Omental fat pad (tissue), 4 donors: ENCODE results near the gene ITGB7. TPM values are rescaled to one million over a fixed set of nuclear protein-coding genes. Genes with fewer than 3 reads are reported as not detected.

Experiments used
- ATAC-seq: fragments of 150-250 bp; one replicate; pipeline ENCODE4 v1.9.1; 2016; ENCODE audit warnings: mild to moderate bottlenecking, moderate library complexity; ENCODE audit not compliant: low FRiP score
- DNase-seq: peaks from one replicate; pipeline ENCODE4 v3.0.0-alpha.2; 2019; ENCODE audit warnings: low spot score
- total RNA-seq, 4 donors: library from RNA; depleted of rRNA; stranded (reverse); fragments of >200 nt; gene quantifications; one replicate each; pipeline ENCODE4 v1.1.0, GENCODE V29; 2016
- TF ChIP-seq, protein P1 (sequence below), 3 donors: fragments of 450-650 bp; IDR thresholded peaks; one replicate each; pipeline ENCODE4 v1.5.1; 2016 to 2017; ENCODE audit warnings: antibody characterized with exemption in 3 of 3, mild to moderate bottlenecking in 3 of 3, moderate library complexity in 2 of 3

ITGB7 gene
- total RNA-seq, 4 donors from 2014 or later, result 1.1 to 2.8 (median 1.9) TPM

DNA sequence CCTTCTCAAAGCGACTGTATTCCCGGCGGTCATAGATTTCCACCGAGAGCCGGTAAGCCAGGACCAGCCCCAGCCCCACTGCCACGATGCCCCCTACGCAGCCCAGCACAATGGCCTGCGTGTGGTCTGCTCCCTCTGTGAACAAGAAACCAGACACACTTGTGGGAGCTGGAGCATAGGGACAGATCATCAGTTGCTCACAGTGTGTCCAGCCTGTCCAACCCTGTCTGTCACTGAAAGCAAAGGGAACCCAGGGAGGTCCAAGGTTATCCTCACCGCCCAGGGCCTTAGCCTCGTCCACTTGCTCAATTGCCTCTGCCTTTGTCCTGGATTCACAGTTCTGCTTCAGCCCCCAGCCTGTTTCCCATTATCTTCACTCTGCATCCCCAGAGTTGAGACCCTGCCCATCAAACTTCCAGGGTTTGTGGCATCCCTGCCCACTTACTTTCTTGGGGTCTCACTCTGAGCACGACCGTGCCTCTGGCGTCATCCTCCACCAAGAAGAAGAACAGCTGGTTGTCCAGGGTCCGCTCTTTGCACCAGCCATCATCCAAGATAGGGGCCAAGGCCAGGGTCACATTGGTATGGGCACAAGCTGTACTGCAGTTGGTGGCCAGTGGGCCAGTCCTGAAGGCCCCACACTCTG is 15.0 kb downstream of the ITGB7 start:
- TF ChIP-seq, protein P1, sequence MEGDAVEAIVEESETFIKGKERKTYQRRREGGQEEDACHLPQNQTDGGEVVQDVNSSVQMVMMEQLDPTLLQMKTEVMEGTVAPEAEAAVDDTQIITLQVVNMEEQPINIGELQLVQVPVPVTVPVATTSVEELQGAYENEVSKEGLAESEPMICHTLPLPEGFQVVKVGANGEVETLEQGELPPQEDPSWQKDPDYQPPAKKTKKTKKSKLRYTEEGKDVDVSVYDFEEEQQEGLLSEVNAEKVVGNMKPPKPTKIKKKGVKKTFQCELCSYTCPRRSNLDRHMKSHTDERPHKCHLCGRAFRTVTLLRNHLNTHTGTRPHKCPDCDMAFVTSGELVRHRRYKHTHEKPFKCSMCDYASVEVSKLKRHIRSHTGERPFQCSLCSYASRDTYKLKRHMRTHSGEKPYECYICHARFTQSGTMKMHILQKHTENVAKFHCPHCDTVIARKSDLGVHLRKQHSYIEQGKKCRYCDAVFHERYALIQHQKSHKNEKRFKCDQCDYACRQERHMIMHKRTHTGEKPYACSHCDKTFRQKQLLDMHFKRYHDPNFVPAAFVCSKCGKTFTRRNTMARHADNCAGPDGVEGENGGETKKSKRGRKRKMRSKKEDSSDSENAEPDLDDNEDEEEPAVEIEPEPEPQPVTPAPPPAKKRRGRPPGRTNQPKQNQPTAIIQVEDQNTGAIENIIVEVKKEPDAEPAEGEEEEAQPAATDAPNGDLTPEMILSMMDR (IDR thresholded peaks at IDR 0.05), result no peak
- ATAC-seq (no peak), DNase-seq (no peak)

DNA sequence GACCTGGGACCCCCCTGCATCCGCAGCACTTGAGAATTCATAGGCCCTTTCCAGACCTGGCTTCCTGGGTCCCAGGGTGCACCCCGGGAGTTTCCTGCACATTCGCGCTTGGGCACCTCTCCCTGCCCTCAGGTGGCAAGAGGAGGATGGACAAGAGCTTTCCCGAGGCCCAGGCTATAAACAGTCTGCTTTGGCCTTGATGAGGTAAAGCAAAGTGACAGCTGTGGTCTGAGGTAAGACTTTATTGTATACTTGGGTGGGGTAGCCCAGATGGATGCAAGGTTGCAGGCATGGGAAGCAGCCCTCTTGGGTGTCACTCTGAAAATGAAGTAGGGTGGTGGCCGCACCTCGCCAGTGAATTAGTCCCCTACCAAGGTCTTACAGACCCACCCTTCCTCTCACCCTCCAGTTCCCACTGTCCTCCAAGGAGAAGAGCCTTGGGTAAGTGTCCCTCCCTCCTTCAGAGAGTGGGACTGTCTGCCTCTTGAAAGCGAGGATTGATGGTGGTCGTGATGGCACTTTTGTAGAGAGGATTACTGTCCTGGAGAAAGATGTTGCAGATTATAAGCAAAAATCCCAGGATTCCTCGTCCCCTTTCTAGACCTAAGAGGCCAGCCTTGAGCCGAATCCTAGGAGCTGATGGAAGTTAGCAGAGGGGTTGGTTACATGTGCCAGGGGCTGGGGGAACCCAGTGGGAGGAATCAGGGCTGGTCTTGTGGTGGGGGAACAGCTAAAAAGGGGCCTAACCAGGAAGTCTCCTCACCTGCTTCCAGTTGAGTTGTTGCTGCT is 15.8 kb downstream of the ITGB7 start:
- no peak for ATAC-seq

DNA sequence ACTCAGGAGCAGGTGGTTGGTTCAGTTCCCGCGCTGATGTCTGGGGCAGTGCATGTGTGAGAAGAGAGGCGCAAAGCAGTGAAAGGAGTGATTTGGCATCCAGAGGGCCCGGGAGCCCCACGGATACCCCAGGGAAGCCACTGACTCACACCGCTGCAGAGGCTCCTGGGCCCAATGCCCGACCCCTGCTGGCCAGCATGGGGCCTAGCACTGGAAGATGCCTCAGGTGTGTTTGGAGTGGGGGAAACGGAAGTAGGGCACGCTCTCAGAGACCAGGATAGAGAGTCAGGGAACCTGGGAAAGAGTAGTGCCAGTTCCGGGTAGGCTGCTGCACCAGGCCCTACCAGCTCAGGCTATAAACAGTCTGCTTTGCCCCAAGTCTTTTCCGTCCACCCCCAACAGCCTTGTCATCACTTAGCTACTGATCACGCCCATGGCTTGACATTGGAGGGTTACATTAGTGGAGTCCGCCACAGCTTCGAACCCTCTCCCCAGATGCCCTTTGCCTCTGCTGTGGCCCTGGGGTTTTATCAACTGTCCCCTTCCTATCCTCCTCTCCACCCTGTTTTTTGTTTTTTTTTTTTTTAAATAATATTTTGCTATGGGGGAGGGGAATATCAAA is 16.8 kb downstream of the ITGB7 start:
- ATAC-seq, result peak; percentile 74
- DNase-seq, result peak; percentile 30
- TF ChIP-seq, protein P1 (IDR thresholded peaks at IDR 0.05), result peak in 1 of 3 donors; percentile 53

More for the DNA sequence above, 15.8 kb downstream of the ITGB7 start:
- TF ChIP-seq, protein P1 (IDR thresholded peaks at IDR 0.05), result no peak
- DNase-seq, result no peak

DNA sequence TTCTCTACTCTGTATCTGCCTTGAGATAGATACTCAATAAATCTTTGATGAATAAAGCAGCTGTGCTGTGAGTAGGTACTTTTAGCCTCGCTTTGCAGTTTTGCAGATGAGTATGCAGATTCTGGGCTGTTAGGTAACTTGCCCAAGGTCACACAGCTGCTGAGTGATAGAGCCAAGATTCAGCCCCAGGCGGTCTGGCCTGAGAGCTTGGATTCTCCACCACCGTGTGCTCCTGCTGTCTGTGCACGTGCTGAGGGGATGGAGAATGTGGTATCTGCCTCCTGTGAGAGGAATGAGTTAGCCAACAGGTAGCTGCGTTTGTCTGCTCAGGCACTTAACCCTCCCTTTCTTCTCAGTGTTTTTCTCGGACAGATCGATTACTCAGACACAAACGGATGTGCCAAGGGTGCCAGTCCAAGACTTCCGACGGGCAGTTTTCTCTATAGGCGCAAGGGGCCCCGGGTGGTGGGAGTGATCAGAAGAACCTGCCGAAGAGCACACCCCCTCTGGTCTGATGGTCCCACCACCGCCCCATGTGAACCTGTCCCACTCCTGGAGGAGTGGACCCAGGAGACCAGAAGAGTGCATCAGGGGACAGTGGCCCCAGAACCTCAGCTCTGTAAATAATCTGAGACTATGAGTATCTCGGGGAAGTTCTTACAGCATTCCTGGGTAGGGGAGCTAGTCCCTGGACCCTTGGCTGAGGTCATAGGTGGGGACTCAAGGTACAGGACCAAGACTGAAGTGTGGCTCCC is 19.7 kb downstream of the ITGB7 start:
- no peak for DNase-seq
- ATAC-seq, result no peak
- TF ChIP-seq, protein P1 (IDR thresholded peaks at IDR 0.05), result no peak

DNA sequence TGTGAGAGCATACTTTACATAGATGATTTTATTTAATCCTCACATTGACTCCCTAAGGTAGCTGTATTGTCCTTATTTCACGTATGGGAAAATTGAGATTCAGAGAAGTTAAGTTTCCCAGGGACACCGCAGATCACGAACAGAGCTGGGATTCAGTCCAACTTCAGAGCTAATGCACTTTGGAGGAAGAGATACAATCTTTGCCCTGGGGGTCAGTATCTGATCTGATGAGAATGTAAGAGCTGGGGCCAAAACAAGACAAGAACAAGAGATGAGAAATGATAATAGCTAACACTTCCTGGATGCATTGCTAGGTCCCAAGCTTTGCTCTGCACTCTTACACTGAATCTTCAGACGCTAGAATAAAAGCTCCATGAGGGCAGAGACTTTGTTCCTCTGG is 20.3 kb downstream of the ITGB7 start:
- TF ChIP-seq, protein P1 (IDR thresholded peaks at IDR 0.05), result no peak
- no peak for ATAC-seq
- DNase-seq, result no peak

DNA sequence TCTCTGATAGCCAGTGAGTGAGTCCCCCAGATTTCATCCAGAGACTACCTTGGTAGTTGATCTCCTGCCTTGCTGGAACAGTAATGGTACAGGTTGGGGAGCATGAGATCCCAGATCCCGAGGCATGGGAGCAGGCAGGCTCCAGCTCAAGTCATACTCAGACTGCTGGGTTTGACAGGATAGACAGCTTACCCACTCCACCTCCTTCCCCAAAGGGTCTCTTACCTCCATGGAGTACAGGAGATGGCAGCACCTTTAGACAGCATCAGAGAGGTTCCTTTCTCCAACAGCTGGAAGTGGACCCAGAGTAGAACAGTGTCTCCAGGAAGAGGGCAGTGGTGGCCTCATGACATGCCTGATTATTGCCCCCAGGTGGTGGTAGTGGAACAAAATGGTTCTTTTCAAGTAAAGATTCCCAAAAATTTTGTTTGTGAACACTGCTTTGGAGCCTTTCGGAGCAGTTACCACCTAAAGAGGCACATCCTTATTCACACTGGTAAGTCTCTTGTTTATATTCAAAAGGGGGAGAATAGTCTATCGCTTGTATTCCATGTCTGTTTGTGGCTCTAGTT is 21.4 kb downstream of the ITGB7 start:
- ATAC-seq, result no peak
- no peak for DNase-seq
- TF ChIP-seq, protein P1 (IDR thresholded peaks at IDR 0.05), result no peak
